Nephron (organoid): ENCODE results near the gene MRFAP1L1.

Source experiments
- H3K27ac Mint-ChIP-seq, 3 experiments: 2 replicates each; pipeline ENCODE4 v1.8.0; 2020; ENCODE audit warnings: mixed read lengths in 3 of 3, mild to moderate bottlenecking in 2 of 3, moderate library complexity in 1 of 3
- H3K27me3 Mint-ChIP-seq: 2 replicates; pipeline ENCODE4 v1.8.0; 2021; ENCODE audit warnings: low read depth, mild to moderate bottlenecking, moderate library complexity, mixed read lengths
- H3K36me3 Mint-ChIP-seq: 2 replicates; pipeline ENCODE4 v1.8.0; 2020; ENCODE audit warnings: low read depth, mixed read lengths
- H3K4me1 Mint-ChIP-seq: 2 replicates; pipeline ENCODE4 v1.8.0; 2020; ENCODE audit warnings: mixed read lengths
- H3K4me3 Mint-ChIP-seq, 3 experiments: 2 replicates each; pipeline ENCODE4 v1.8.0; 2020; ENCODE audit warnings: mild to moderate bottlenecking in 3 of 3, mixed read lengths in 3 of 3, moderate library complexity in 2 of 3
- H3K9me3 Mint-ChIP-seq: 2 replicates; pipeline ENCODE4 v1.8.0; 2020; ENCODE audit warnings: mixed read lengths
- CTCF ChIP-seq, 3 experiments: fragments of 200-600 bp; sonication (generic); IDR thresholded peaks; one replicate each; pipeline ENCODE4 v1.5.0; 2021; ENCODE audit warnings: antibody characterized with exemption in 3 of 3; ENCODE audit not compliant: unreplicated experiment in 3 of 3

Gene MRFAP1L1

GRCh38 chr4:6658597-6659075 lies 51.0 kb downstream of the MRFAP1L1 start:
- H3K27me3 Mint-ChIP-seq: no peaks in the 10 kb centered on the region
- H3K9me3 Mint-ChIP-seq: peaks cover 3% of the 10 kb centered on the region
- peak overlapping the region; percentile 32 to 77 (median 73) for H3K4me3 Mint-ChIP-seq
- H3K27ac Mint-ChIP-seq: peak overlapping the region in 2 of 3 experiments; percentile 57 to 64
- no peaks in the 10 kb centered on the region for H3K4me1 Mint-ChIP-seq
- peaks cover 3% of the 10 kb centered on the region for H3K36me3 Mint-ChIP-seq
- no peak for TF ChIP-seq CTCF (IDR thresholded peaks at IDR 0.05; ENCODE audit: unreplicated experiment in 3 of 3)

GRCh38 chr4:6658209-6658595 lies 51.5 kb downstream of the MRFAP1L1 start:
- no peaks in the 10 kb centered on the region for H3K27me3 Mint-ChIP-seq
- no peak for TF ChIP-seq CTCF (IDR thresholded peaks at IDR 0.05; ENCODE audit: unreplicated experiment in 3 of 3)
- peak overlapping the region; percentile 27 to 64 (median 49) for H3K27ac Mint-ChIP-seq
- H3K9me3 Mint-ChIP-seq: peaks cover 6% of the 10 kb centered on the region
- peaks cover 3% of the 10 kb centered on the region for H3K36me3 Mint-ChIP-seq
- H3K4me1 Mint-ChIP-seq: no peaks in the 10 kb centered on the region
- H3K4me3 Mint-ChIP-seq: peak overlapping the region; percentile 32 to 77 (median 73)
